CD8-positive, alpha-beta memory T cell (primary cell): ENCODE results near the gene CLN6. TPM values are rescaled to one million over a fixed set of nuclear protein-coding genes. Genes with fewer than 3 reads are reported as not detected.
"Not testable (repeated sequence)": the region's sequence is repeated elsewhere in the genome, so short reads cannot be mapped to it uniquely, and the experiment has no call there.

Experiments
- CTCF ChIA-PET: fragments of 350-600 bp; sonication (Branson Sonifier 250); formaldehyde crosslinking; loops from one replicate; lab custom pipeline; 2021; ENCODE audit warnings: antibody characterized with exemption; lab: Charles Lee
- POLR2A ChIA-PET: fragments of 350-600 bp; sonication (Branson Sonifier 250); formaldehyde crosslinking; loops from one replicate; lab custom pipeline; 2021; ENCODE audit warnings: antibody characterized with exemption; lab: Charles Lee
- DNase-seq, 5 donors: peaks; one replicate each; pipeline versions ENCODE4 v3.0.0 to v3.0.0-alpha.2; 2020 to 2022; ENCODE audit warnings: mixed read lengths in 1 of 5
- H3K27ac ChIP-seq: one replicate; pipeline ENCODE4 v1.7.0; 2013; ENCODE audit warnings: low read depth, mild to moderate bottlenecking, low read length, moderate library complexity
- H3K27me3 ChIP-seq: 2 replicates; pipeline ENCODE4 v1.7.0; 2013; ENCODE audit warnings: low read length, mild to moderate bottlenecking; ENCODE audit not compliant: insufficient read depth, poor library complexity, severe bottlenecking
- H3K36me3 ChIP-seq: 2 replicates; pipeline ENCODE4 v1.7.0; 2013; ENCODE audit warnings: mild to moderate bottlenecking, low read length, moderate library complexity; ENCODE audit not compliant: insufficient read depth
- H3K4me1 ChIP-seq: 2 replicates; pipeline ENCODE4 v1.7.0; 2013; ENCODE audit warnings: mild to moderate bottlenecking, low read length, moderate library complexity; ENCODE audit not compliant: insufficient read depth
- H3K4me3 ChIP-seq: 2 replicates; pipeline ENCODE4 v1.7.0; 2013; ENCODE audit warnings: mild to moderate bottlenecking, low read length
- H3K9me3 ChIP-seq: 2 replicates; pipeline ENCODE4 v1.7.0; 2013; ENCODE audit warnings: mild to moderate bottlenecking, low read length
- H3K27ac Mint-ChIP-seq, 8 donors: one replicate each; pipeline ENCODE4 v1.8.0; 2020 to 2021; ENCODE audit warnings: mixed read lengths in 8 of 8, mild to moderate bottlenecking in 6 of 8, inconsistent platforms in 3 of 8, moderate library complexity in 3 of 8
- H3K27me3 Mint-ChIP-seq, 2 donors: one replicate each; pipeline ENCODE4 v1.8.0; 2020 to 2021; ENCODE audit warnings: mixed read lengths in 2 of 2, mild to moderate bottlenecking in 1 of 2, moderate library complexity in 1 of 2
- H3K36me3 Mint-ChIP-seq, 3 donors: one replicate each; pipeline ENCODE4 v1.8.0; 2020 to 2021; ENCODE audit warnings: mixed read lengths in 3 of 3, inconsistent platforms in 1 of 3, mild to moderate bottlenecking in 1 of 3
- H3K4me1 Mint-ChIP-seq, 3 donors: one replicate each; pipeline ENCODE4 v1.8.0; 2020 to 2021; ENCODE audit warnings: mixed read lengths in 3 of 3, inconsistent platforms in 1 of 3, mild to moderate bottlenecking in 1 of 3
- H3K4me3 Mint-ChIP-seq, 7 donors: one replicate each; pipeline ENCODE4 v1.8.0; 2020 to 2021; ENCODE audit warnings: mixed read lengths in 7 of 7, mild to moderate bottlenecking in 6 of 7, moderate library complexity in 4 of 7, inconsistent platforms in 2 of 7
- H3K9me3 Mint-ChIP-seq, 5 donors: one replicate each; pipeline ENCODE4 v1.8.0; 2020 to 2022; ENCODE audit warnings: mixed read lengths in 5 of 5, mild to moderate bottlenecking in 3 of 5, moderate library complexity in 2 of 5, inconsistent platforms in 1 of 5
- polyA plus RNA-seq: library from polyadenylated mRNA; unstranded; fragments of 300-500 nt; fragmentation: Illumina TruSeq; gene quantifications from one replicate; pipeline ENCODE4 v1.2.3, GENCODE V29; 2021
- total RNA-seq, 2 experiments: library from RNA; stranded (reverse); gene quantifications; one replicate each; pipeline ENCODE4 v1.2.3, GENCODE V29; 2021

CLN6 gene
- total and polyA plus RNA-seq, 3 experiments from 2014 or later, result 2.3 to 73.8 (median 69.1) TPM

DNA sequence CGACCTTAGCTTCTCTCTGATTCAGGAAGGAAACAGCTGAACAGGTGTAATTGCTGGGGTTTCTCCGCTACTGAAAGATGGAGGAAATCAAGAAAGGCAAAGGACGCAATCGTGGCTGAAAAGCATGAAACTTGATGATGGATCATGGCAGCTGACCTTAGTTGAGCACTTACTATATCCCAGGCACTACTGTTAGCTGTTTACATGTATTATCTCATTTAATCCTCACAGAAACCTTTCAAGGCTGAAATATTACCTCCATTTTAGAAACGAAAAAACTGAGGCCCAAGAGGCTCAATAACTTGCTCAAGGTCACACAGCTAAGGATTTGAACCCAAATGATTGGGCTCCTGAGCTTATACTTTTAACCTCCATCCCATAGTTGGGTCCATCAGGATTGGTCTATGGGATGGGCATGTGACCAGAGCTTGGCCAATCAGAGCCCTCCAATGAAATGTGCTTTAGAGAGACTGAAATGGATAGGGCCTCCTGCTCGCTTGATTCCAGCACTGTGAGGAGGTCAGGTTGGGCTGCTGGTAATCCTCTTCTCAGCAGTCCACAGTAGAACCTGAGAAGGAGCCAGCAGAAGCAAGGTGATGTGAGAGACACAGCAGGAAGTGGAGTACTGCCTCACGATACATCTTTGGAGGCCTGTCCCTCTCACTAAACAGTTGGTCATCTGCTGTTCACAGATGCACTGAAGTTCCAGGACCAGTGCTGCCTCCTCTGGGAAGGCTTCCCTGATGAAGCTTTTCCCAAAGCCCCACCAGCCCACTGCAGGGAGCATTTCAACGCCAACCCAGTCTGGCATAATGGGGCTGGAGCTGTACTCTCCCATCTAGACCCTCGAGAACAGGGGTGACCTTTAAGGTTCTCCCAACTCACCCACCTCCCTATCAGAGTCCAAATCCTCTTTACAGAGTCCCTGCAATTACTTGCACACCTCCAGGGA lies 10.4 kb downstream of the CLN6 start:
- H3K4me1 Mint-ChIP-seq, result peaks cover 0 to 4% (median 0%) of the 10 kb centered on the region in 3 donors
- no peaks in the 10 kb centered on the region for H3K27me3 Mint-ChIP-seq
- Histone ChIP-seq H3K9me3 (no peaks in the 10 kb centered on the region), H3K27ac (no peak overlapping the region), H3K4me3 (no peak overlapping the region), H3K27me3 (no peaks in the 10 kb centered on the region), H3K36me3 (no peaks in the 10 kb centered on the region), H3K4me1 (no peaks in the 10 kb centered on the region)
- no peak overlapping the region for H3K4me3 Mint-ChIP-seq
- peaks cover 0 to 22% (median 4%) of the 10 kb centered on the region in 3 donors for H3K36me3 Mint-ChIP-seq
- H3K27ac Mint-ChIP-seq, result peak overlapping the region in 1 of 8 donors; percentile 41
- ChIA-PET POLR2A (no interaction called here), CTCF (interaction anchor here (0.8 kb wide), 1 partner anchor 34 kb away, joined by 3 read pairs; no protein-coding TSS in a partner anchor)
- H3K9me3 Mint-ChIP-seq, result no peaks in the 10 kb centered on the region
- no peak for DNase-seq

DNA sequence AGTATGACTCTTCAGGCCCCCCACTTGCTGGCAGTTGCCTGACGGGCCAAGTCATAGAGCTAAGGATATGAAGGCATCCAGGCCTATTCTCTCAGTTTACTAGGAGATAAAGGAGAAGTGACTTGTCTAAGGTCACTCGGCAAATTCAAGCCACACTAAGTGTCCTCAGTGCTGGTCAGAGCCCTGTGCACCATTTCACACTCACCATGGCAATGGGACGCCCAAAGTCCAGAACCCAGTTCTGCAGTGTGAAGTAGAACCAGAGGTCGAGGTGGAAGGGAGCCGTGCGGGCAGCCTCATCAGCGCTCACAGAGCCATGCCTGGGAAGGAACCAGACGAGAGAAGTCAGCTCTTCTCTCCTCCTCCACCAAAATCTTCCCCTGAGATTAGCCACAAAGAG lies 11.2 kb downstream of the CLN6 start:
- Histone ChIP-seq H3K27ac (no peak overlapping the region), H3K9me3 (no peaks in the 10 kb centered on the region), H3K27me3 (no peaks in the 10 kb centered on the region), H3K36me3 (no peaks in the 10 kb centered on the region), H3K4me3 (no peak overlapping the region), H3K4me1 (no peaks in the 10 kb centered on the region)
- H3K36me3 Mint-ChIP-seq, result peaks cover 0 to 22% (median 4%) of the 10 kb centered on the region in 3 donors
- no peak overlapping the region for H3K4me3 Mint-ChIP-seq
- peaks cover 0 to 4% (median 0%) of the 10 kb centered on the region in 3 donors for H3K4me1 Mint-ChIP-seq
- H3K27me3 Mint-ChIP-seq, result no peaks in the 10 kb centered on the region
- DNase-seq, result no peak
- ChIA-PET CTCF (no interaction called here), POLR2A (no interaction called here)
- H3K9me3 Mint-ChIP-seq, result no peaks in the 10 kb centered on the region
- no peak overlapping the region for H3K27ac Mint-ChIP-seq

DNA sequence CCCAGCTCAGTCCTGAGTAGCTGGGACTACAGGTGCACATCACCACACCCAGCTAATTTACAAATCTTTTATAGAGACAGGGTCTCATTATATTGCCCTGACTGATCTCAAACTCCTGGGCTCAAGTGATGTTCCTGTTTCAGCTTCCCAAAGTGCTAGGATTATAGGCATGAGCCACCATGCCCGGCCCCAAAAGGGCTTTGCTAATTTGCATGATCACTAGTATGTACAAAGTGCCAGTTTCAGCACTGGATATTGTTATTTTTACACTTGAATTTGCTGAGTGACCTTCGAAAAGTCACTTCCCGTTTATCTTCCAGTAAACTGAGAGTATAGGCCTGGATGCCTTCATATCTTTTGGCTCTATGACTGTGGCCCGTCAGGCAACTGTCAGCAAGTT lies 12.2 kb downstream of the CLN6 start:
- H3K27me3 Mint-ChIP-seq, result no peaks in the 10 kb centered on the region
- no peak for DNase-seq
- POLR2A ChIA-PET, result no interaction called here
- H3K27ac ChIP-seq, result no peak overlapping the region
- H3K4me3 Mint-ChIP-seq, result no peak overlapping the region
- no peaks in the 10 kb centered on the region for H3K9me3 ChIP-seq
- H3K36me3 ChIP-seq, result no peaks in the 10 kb centered on the region
- H3K36me3 Mint-ChIP-seq, result peaks cover 0 to 22% (median 4%) of the 10 kb centered on the region in 3 donors
- H3K4me3 ChIP-seq, result no peak overlapping the region
- peaks cover 0 to 4% (median 0%) of the 10 kb centered on the region in 3 donors for H3K4me1 Mint-ChIP-seq
- no peaks in the 10 kb centered on the region for H3K9me3 Mint-ChIP-seq
- no peak overlapping the region for H3K27ac Mint-ChIP-seq
- H3K27me3 ChIP-seq, result no peaks in the 10 kb centered on the region
- H3K4me1 ChIP-seq, result no peaks in the 10 kb centered on the region
- CTCF ChIA-PET, result no interaction called here

DNA sequence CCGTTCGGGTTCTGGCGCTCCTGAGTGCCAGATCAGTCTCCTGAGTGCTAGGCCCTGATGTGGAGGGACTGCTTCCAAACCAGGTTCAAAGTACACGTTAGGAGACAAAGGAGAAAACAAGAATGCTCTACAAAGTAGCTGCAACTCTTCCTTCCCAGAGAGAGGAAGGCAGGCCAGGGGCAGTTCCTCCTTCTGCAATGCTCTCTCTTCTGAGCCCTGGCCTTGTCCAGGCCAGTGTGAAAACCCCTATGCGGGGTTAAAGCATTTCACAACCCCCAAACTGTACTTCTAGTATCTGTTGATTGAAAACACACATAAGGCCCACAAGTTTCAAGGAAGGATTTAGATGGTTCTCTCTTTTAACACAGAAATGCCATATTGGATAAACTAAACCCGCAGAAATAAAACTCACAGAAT lies 14.7 kb downstream of the CLN6 start:
- no peaks in the 10 kb centered on the region for H3K9me3 ChIP-seq
- peaks cover under 1 to 2% (median 2%) of the 10 kb centered on the region in 3 donors for H3K4me1 Mint-ChIP-seq
- H3K27ac Mint-ChIP-seq, result no peak overlapping the region
- H3K36me3 ChIP-seq, result no peaks in the 10 kb centered on the region
- ChIA-PET POLR2A (no interaction called here), CTCF (no interaction called here)
- no peak for DNase-seq
- H3K36me3 Mint-ChIP-seq, result peaks cover 0 to 22% (median 4%) of the 10 kb centered on the region in 3 donors
- H3K9me3 Mint-ChIP-seq, result no peaks in the 10 kb centered on the region
- no peaks in the 10 kb centered on the region for H3K27me3 ChIP-seq
- H3K4me1 ChIP-seq, result no peaks in the 10 kb centered on the region
- no peak overlapping the region for H3K4me3 ChIP-seq
- H3K27ac ChIP-seq, result no peak overlapping the region
- H3K27me3 Mint-ChIP-seq, result no peaks in the 10 kb centered on the region
- no peak overlapping the region for H3K4me3 Mint-ChIP-seq

DNA sequence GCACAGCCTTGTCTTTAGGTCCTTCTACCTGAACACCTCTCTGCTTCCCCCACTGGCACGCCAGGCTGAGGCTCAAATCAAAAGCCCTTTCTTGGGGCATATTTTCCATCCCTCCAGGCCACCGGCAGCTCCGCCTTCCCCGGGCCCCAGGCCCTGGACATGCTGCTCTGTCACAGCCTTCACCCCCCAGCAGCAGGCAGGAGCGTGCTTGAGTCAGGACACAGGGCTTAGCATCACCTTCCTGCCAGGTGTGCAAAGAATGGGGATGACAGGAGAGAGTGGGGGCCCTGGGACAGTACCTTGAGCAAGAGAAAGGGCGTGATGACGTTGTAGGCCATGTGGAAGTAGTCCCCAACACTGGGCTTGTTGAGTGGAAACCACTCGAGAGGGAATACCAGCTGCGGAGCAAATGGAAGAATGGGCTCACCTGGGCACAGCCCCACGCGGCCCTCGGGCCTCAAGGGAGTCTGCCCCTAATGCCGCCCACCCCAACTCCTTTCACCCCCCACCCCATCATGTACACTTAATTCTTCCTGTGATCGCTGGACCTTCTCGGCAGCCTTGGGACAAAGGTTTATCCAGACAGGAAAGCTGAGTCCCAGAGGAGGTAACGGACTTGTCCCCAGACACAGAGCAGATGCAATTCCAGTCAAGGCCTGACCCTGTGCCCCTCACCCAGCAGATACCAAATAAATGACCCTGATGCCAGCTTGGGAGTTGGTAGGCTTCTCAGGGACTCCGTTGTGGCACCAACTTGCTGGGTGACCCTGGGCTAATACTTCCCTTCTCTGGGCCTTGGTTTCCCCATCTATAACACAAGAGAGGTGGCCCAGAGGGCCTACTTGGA lies 15.3 kb downstream of the CLN6 start:
- DNase-seq, result no peak
- Mint-ChIP-seq H3K4me3 (no peak overlapping the region), H3K27me3 (no peaks in the 10 kb centered on the region), H3K27ac (no peak overlapping the region), H3K4me1 (peaks cover 5 to 6% (median 5%) of the 10 kb centered on the region in 3 donors), H3K36me3 (peaks cover 0 to 22% (median 4%) of the 10 kb centered on the region in 3 donors), H3K9me3 (no peaks in the 10 kb centered on the region)
- Histone ChIP-seq H3K9me3 (no peaks in the 10 kb centered on the region), H3K27me3 (no peaks in the 10 kb centered on the region), H3K4me3 (no peak overlapping the region), H3K4me1 (no peaks in the 10 kb centered on the region), H3K27ac (no peak overlapping the region), H3K36me3 (no peaks in the 10 kb centered on the region)
- ChIA-PET CTCF (no interaction called here), POLR2A (no interaction called here)

DNA sequence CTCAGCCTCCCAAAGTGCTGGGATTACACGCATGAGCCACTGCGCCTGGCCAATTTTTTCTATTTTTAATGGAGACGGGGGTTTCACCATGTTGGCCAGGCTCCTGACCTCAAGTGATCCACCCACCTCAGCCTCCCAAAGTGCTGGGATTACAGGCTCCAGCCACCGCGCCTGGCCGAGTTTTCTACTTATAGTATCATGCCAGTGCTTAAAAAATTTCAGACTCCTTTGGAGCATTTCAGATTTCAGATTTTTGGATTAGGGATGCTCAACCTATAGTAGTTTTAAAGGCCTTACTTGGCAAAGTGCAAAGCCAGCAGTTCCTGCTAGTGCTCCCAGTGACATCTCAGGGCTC lies 16.1 kb downstream of the CLN6 start:
- H3K27ac Mint-ChIP-seq, CTCF ChIA-PET, H3K27me3 ChIP-seq, H3K27ac ChIP-seq, POLR2A ChIA-PET, H3K4me3 ChIP-seq, H3K4me1 ChIP-seq, DNase-seq, H3K27me3 Mint-ChIP-seq, H3K9me3 Mint-ChIP-seq, H3K4me1 Mint-ChIP-seq, H3K4me3 Mint-ChIP-seq, H3K36me3 ChIP-seq, H3K9me3 ChIP-seq: not testable (repeated sequence)
- peaks cover 0 to 19% (median 4%) of the 10 kb centered on the region in 3 donors for H3K36me3 Mint-ChIP-seq

DNA sequence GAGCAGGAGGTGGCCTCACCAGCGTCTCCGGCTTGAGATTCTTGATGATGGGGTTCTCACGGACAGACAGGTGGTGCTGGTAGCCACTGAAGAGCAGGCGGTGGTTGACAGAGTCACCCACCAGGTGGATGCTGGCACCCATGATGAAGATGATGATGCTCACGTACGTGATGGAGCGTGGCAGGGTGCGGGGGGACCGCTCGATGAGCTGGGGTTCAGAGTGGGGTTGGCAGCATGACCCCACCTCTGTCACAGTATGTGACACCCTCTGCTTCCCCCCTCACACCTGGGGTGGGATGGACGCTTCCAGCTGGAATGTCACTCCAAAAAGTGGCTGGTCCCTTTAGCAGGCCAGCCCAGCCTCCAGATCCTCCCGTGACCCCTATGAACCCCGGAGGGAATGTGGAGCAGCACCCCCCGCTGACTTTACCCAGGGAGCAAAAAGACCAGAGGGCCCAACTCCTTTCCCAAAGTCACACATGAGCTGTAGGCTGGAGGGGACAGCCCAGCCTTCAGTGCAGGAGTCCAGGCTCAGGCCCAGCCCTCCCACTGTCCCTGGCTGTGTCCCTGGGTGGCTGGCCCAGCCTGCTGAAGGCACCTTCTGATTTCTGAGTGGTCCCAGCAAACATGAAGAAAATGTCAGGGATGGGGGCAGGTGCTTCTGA lies 17.7 kb downstream of the CLN6 start:
- no peak overlapping the region for H3K4me3 ChIP-seq
- Mint-ChIP-seq H3K9me3 (no peaks in the 10 kb centered on the region), H3K27me3 (no peaks in the 10 kb centered on the region), H3K36me3 (peaks cover 0 to 8% (median 0%) of the 10 kb centered on the region in 3 donors), H3K4me3 (no peak overlapping the region), H3K4me1 (peaks cover 6 to 10% (median 7%) of the 10 kb centered on the region in 3 donors), H3K27ac (peak overlapping the region in 1 of 8 donors; percentile 29)
- no peaks in the 10 kb centered on the region for H3K27me3 ChIP-seq
- CTCF ChIA-PET, result interaction anchor here (1.3 kb wide), 1 partner anchor 348 kb away, joined by 3 read pairs; no protein-coding TSS in a partner anchor
- H3K4me1 ChIP-seq, result no peaks in the 10 kb centered on the region
- no peak for DNase-seq
- no peaks in the 10 kb centered on the region for H3K9me3 ChIP-seq
- no peaks in the 10 kb centered on the region for H3K36me3 ChIP-seq
- no peak overlapping the region for H3K27ac ChIP-seq
- POLR2A ChIA-PET, result no interaction called here
